HepG2 (cell line): ENCODE results near the gene TFB1M. TPM values are rescaled to one million over a fixed set of nuclear protein-coding genes. Genes with fewer than 3 reads are reported as not detected.

Experiments used
- AGO2 ChIP-seq: fragments of 200-400 bp; formaldehyde crosslinking; optimal IDR thresholded peaks from 2 replicates; pipeline ENCODE3; 2017; ENCODE audit warnings: mild to moderate bottlenecking, low read depth, low read length, moderate library complexity
- HNF4G ChIP-seq, 2 experiments: sonication (generic) in 1 of 2; formaldehyde crosslinking in 1 of 2; IDR thresholded peaks; 2 replicates each; pipeline versions ENCODE4 v1.4.0 to v1.6.1; 2011 to 2020; ENCODE audit warnings: borderline replicate concordance in 2 of 2, low read depth in 2 of 2, mild to moderate bottlenecking in 2 of 2, low read length in 1 of 2, missing genetic modification reagents in 1 of 2, moderate library complexity in 1 of 2
- HOXA5 ChIP-seq: sonication (generic); formaldehyde crosslinking; IDR thresholded peaks from 2 replicates; pipeline ENCODE4 v1.4.0; 2020; ENCODE audit warnings: missing genetic modification reagents
- KAT8 ChIP-seq: IDR thresholded peaks from 2 replicates; pipeline ENCODE4 v1.6.1; 2016; ENCODE audit warnings: missing genetic modification reagents, missing compliant biosample characterization
- LCORL ChIP-seq, 2 experiments: fragments of 450-650 bp in 1 of 2; sonication (generic) in 1 of 2; formaldehyde crosslinking in 1 of 2; IDR thresholded peaks; 2 replicates each; pipeline versions ENCODE4 v1.5.0 to v1.6.1; 2017 to 2020; ENCODE audit warnings: antibody characterized with exemption in 1 of 2, missing genetic modification reagents in 1 of 2
- MBNL3 ChIP-seq: fragments of 250-450 bp; sonication (Bioruptor Pico); conservative IDR thresholded peaks from 2 replicates; pipeline ENCODE4 v1.8.0; 2022; ENCODE audit warnings: mild to moderate bottlenecking, inconsistent platforms
- NAIF1 ChIP-seq: sonication (generic); formaldehyde crosslinking; IDR thresholded peaks from 2 replicates; pipeline ENCODE4 v1.5.0; 2020; ENCODE audit warnings: mild to moderate bottlenecking, missing genetic modification reagents, borderline replicate concordance
- NFKB2 ChIP-seq: sonication (generic); formaldehyde crosslinking; IDR thresholded peaks from 2 replicates; pipeline ENCODE4 v1.4.0; 2020; ENCODE audit warnings: missing genetic modification reagents, borderline replicate concordance
- PCBP1 ChIP-seq: fragments of 200-400 bp; formaldehyde crosslinking; IDR thresholded peaks from 2 replicates; pipeline ENCODE4 v1.6.1; 2017; ENCODE audit warnings: mild to moderate bottlenecking, low read depth, low read length, borderline replicate concordance
- RAD21 ChIP-seq: fragments of 450-650 bp; formaldehyde crosslinking; IDR thresholded peaks from 2 replicates; pipeline ENCODE4 v1.5.0; 2020; ENCODE audit warnings: mild to moderate bottlenecking
- RNF2 ChIP-seq: fragments of 450-650 bp; conservative IDR thresholded peaks from 2 replicates; pipeline ENCODE4 v1.6.1; 2016; ENCODE audit warnings: low read depth
- TAF1 ChIP-seq: sonication (generic); formaldehyde crosslinking; IDR thresholded peaks from 2 replicates; pipeline ENCODE4 v1.4.0; 2020; ENCODE audit warnings: missing genetic modification reagents
- ZBTB3 ChIP-seq: sonication (generic); formaldehyde crosslinking; IDR thresholded peaks from 2 replicates; pipeline ENCODE4 v1.4.0; 2020; ENCODE audit warnings: low read depth, mild to moderate bottlenecking, moderate library complexity, missing genetic modification reagents, borderline replicate concordance
- ZFP41 ChIP-seq: sonication (generic); formaldehyde crosslinking; IDR thresholded peaks from 2 replicates; pipeline ENCODE4 v1.4.0; 2020; ENCODE audit warnings: mild to moderate bottlenecking, missing genetic modification reagents, borderline replicate concordance
- ZNF777 ChIP-seq: sonication (generic); formaldehyde crosslinking; IDR thresholded peaks from 2 replicates; pipeline ENCODE4 v1.4.0; 2020; ENCODE audit warnings: missing genetic modification reagents
- ZNF781 ChIP-seq: sonication (generic); formaldehyde crosslinking; IDR thresholded peaks from 2 replicates; pipeline ENCODE4 v1.5.1; 2020; ENCODE audit warnings: borderline replicate concordance, mild to moderate bottlenecking, missing genetic modification reagents; ENCODE audit errors: not compliant biosample characterization
- ZNF891 ChIP-seq: sonication (generic); formaldehyde crosslinking; IDR thresholded peaks from 2 replicates; pipeline ENCODE4 v1.5.0; 2020; ENCODE audit warnings: mild to moderate bottlenecking, missing genetic modification reagents
- polyA plus RNA-seq, 8 experiments: library from polyadenylated mRNA; depleted of rRNA in 3 of 8; stranded (reverse) in 7 of 8; unstranded in 1 of 8; fragments of >200 nt; fragmentation: Illumina TruSeq in 4 of 8; extraction: Trizol in 4 of 8; gene quantifications; 2 replicates each; pipeline versions ENCODE4 v1.2.1 to v1.2.3, GENCODE V29; 2011 to 2016; ENCODE audit warnings: low read depth in 4 of 8, missing spikeins in 1 of 8, mixed read lengths in 1 of 8; ENCODE audit not compliant: insufficient read depth in 1 of 8
- total RNA-seq, 5 experiments: library from RNA; depleted of rRNA; stranded (reverse); fragments of >200 nt; fragmentation: Illumina TruSeq; extraction: Trizol; gene quantifications; 2 replicates each; pipeline ENCODE4 v1.2.3, GENCODE V29; 2016; ENCODE audit warnings: low read depth in 1 of 5
- TF ChIP-seq, protein P1 (sequence below): sonication (generic); formaldehyde crosslinking; IDR thresholded peaks from 2 replicates; pipeline ENCODE4 v1.4.0; 2020; ENCODE audit warnings: mild to moderate bottlenecking, missing genetic modification reagents
- TF ChIP-seq, protein P2 (sequence below): sonication (generic); formaldehyde crosslinking; IDR thresholded peaks from 2 replicates; pipeline ENCODE4 v1.8.0; 2022; ENCODE audit warnings: mild to moderate bottlenecking, missing genetic modification reagents, moderate library complexity
- TF ChIP-seq, protein P3 (sequence below): sonication (generic); formaldehyde crosslinking; IDR thresholded peaks from 2 replicates; pipeline ENCODE4 v1.9.0; 2021; ENCODE audit warnings: missing genetic modification reagents, borderline replicate concordance

The TFB1M gene
- total and polyA plus RNA-seq, 2 of the 13 experiments (the other 11 are each of a cell fraction or from before 2014, with no cell fraction given): 91.4 to 122 TPM

DNA sequence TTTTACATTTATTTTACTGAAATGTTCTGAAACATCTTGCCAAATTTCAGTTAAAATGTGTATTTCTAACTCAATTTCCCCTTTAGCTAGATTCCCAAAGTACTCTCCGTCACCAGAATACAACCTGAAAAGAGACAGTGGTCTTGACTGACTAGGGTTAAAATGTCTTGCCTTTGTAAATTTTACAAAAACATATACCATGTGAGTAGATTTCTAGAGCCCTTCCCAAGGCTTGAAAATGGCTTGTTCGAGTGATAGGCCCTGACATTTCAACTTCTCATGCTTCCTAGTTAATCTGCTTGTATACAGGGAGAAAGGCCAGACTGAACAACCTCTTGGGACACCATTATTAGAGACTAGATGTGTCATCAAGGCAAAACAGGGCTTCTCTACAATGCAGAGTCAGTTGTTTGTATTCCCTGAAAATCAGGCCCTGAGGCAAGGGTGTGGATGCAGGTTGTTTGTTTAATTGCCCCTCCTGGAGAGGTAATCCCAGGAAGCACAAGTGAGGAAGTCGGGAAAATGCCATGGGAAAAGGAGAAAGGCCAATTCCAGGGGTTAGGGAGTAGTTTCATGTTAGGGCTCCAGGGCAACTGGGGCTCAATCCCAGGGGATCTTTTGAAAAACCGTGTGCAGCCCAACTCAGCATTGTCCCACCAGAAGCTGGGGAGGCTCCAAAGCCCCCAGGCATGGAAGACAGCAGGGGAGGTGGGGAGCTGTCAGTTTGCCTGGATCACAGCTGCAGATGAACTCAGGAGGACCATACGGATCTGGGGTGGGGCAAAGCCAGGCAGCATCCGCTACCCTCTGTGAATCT lies 11.6 kb upstream of the TFB1M start (continued):
- TF ChIP-seq PCBP1 (no peak), LCORL (IDR thresholded peaks at IDR 0.05) (no peak), LCORL (CRISPR knock-in tag; IDR thresholded peaks at IDR 0.05) (no peak), ZNF781 (CRISPR knock-in tag) (peak; percentile 78), HOXA5 (CRISPR knock-in tag) (no peak), KAT8 (CRISPR knock-in tag) (no peak), AGO2 (peak; percentile 86), RNF2 (no peak), HNF4G (IDR thresholded peaks at IDR 0.05; ENCODE audit: borderline replicate concordance, low read depth, low read length) (no peak), HNF4G (CRISPR knock-in tag; IDR thresholded peaks at IDR 0.05; ENCODE audit: borderline replicate concordance, low read depth) (no peak), ZNF777 (CRISPR knock-in tag) (no peak), RAD21 (CRISPR knock-in tag) (0 out of 2 replicates have a peak, but pooled peaks have one; percentile 8), NAIF1 (CRISPR knock-in tag) (no peak), ZBTB3 (peak; percentile 57; the same call in 1 of the 2 replicates), ZFP41 (CRISPR knock-in tag) (no peak), NFKB2 (CRISPR knock-in tag) (no peak), ZNF891 (CRISPR knock-in tag) (no peak), TAF1 (CRISPR knock-in tag) (peak; percentile 26; the same call in 1 of the 2 replicates), MBNL3 (CRISPR knock-in tag) (no peak)
- TF ChIP-seq, protein P1, sequence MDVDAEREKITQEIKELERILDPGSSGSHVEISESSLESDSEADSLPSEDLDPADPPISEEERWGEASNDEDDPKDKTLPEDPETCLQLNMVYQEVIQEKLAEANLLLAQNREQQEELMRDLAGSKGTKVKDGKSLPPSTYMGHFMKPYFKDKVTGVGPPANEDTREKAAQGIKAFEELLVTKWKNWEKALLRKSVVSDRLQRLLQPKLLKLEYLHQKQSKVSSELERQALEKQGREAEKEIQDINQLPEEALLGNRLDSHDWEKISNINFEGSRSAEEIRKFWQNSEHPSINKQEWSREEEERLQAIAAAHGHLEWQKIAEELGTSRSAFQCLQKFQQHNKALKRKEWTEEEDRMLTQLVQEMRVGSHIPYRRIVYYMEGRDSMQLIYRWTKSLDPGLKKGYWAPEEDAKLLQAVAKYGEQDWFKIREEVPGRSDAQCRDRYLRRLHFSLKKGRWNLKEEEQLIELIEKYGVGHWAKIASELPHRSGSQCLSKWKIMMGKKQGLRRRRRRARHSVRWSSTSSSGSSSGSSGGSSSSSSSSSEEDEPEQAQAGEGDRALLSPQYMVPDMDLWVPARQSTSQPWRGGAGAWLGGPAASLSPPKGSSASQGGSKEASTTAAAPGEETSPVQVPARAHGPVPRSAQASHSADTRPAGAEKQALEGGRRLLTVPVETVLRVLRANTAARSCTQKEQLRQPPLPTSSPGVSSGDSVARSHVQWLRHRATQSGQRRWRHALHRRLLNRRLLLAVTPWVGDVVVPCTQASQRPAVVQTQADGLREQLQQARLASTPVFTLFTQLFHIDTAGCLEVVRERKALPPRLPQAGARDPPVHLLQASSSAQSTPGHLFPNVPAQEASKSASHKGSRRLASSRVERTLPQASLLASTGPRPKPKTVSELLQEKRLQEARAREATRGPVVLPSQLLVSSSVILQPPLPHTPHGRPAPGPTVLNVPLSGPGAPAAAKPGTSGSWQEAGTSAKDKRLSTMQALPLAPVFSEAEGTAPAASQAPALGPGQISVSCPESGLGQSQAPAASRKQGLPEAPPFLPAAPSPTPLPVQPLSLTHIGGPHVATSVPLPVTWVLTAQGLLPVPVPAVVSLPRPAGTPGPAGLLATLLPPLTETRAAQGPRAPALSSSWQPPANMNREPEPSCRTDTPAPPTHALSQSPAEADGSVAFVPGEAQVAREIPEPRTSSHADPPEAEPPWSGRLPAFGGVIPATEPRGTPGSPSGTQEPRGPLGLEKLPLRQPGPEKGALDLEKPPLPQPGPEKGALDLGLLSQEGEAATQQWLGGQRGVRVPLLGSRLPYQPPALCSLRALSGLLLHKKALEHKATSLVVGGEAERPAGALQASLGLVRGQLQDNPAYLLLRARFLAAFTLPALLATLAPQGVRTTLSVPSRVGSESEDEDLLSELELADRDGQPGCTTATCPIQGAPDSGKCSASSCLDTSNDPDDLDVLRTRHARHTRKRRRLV: no peak
- TF ChIP-seq, protein P2, sequence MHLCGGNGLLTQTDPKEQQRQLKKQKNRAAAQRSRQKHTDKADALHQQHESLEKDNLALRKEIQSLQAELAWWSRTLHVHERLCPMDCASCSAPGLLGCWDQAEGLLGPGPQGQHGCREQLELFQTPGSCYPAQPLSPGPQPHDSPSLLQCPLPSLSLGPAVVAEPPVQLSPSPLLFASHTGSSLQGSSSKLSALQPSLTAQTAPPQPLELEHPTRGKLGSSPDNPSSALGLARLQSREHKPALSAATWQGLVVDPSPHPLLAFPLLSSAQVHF (CRISPR knock-in tag): peak; percentile 23; the same call in 1 of the 2 replicates
- TF ChIP-seq, protein P3, sequence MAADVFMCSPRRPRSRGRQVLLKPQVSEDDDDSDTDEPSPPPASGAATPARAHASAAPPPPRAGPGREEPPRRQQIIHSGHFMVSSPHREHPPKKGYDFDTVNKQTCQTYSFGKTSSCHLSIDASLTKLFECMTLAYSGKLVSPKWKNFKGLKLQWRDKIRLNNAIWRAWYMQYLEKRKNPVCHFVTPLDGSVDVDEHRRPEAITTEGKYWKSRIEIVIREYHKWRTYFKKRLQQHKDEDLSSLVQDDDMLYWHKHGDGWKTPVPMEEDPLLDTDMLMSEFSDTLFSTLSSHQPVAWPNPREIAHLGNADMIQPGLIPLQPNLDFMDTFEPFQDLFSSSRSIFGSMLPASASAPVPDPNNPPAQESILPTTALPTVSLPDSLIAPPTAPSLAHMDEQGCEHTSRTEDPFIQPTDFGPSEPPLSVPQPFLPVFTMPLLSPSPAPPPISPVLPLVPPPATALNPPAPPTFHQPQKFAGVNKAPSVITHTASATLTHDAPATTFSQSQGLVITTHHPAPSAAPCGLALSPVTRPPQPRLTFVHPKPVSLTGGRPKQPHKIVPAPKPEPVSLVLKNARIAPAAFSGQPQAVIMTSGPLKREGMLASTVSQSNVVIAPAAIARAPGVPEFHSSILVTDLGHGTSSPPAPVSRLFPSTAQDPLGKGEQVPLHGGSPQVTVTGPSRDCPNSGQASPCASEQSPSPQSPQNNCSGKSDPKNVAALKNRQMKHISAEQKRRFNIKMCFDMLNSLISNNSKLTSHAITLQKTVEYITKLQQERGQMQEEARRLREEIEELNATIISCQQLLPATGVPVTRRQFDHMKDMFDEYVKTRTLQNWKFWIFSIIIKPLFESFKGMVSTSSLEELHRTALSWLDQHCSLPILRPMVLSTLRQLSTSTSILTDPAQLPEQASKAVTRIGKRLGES (CRISPR knock-in tag): no peak
